Spleen (tissue), 11 donors: ENCODE data around the gene ANKRD33. TPM values are rescaled to one million over a fixed set of nuclear protein-coding genes. Genes with fewer than 3 reads are reported as not detected.

Source experiments
- DNase-seq: peaks from one replicate; pipeline ENCODE4 v3.0.0-alpha.2; 2020
- H3K27ac ChIP-seq, 8 donors: fragments of 200-600 bp; sonication (generic) in 7 of 8; 1 replicate in 4 of 8; 2 replicates in 4 of 8; pipeline versions ENCODE4 v1.5.0 to v1.8.0; 2016 to 2021; ENCODE audit warnings: inconsistent platforms in 4 of 8, mild to moderate bottlenecking in 4 of 8, moderate library complexity in 1 of 8
- H3K27me3 ChIP-seq, 7 donors: fragments of 200-600 bp; sonication (generic) in 6 of 7; replicated peaks in 1 of 7; 1 replicate in 4 of 7; 2 replicates in 3 of 7; pipeline versions ENCODE4 v1.5.0 to v1.8.0; 2016 to 2021; ENCODE audit warnings: inconsistent platforms in 3 of 7, mild to moderate bottlenecking in 1 of 7
- H3K36me3 ChIP-seq, 6 donors: fragments of 200-600 bp; sonication (generic) in 5 of 6; 1 replicate in 4 of 6; 2 replicates in 2 of 6; pipeline versions ENCODE4 v1.5.0 to v1.8.0; 2016 to 2021; ENCODE audit warnings: inconsistent platforms in 2 of 6
- H3K4me1 ChIP-seq, 6 donors: fragments of 200-600 bp; sonication (generic) in 5 of 6; 1 replicate in 3 of 6; 2 replicates in 3 of 6; pipeline versions ENCODE4 v1.5.0 to v1.8.0; 2016 to 2021; ENCODE audit warnings: inconsistent platforms in 3 of 6
- H3K4me3 ChIP-seq, 8 donors: fragments of 200-600 bp; sonication (generic) in 7 of 8; 1 replicate in 4 of 8; 2 replicates in 4 of 8; pipeline versions ENCODE4 v1.5.0 to v1.8.0; 2016 to 2021; ENCODE audit warnings: inconsistent platforms in 4 of 8, mild to moderate bottlenecking in 4 of 8, moderate library complexity in 2 of 8
- H3K9me3 ChIP-seq, 8 donors: fragments of 200-600 bp; sonication (generic) in 7 of 8; 1 replicate in 4 of 8; 2 replicates in 4 of 8; pipeline versions ENCODE4 v1.5.0 to v1.8.0; 2016 to 2021; ENCODE audit warnings: inconsistent platforms in 4 of 8
- POLR2A ChIP-seq, 3 donors: fragments of 450-650 bp; IDR thresholded peaks; one replicate each; pipeline ENCODE4 v1.5.1; 2017; ENCODE audit warnings: antibody characterized with exemption in 3 of 3, mild to moderate bottlenecking in 1 of 3
- POLR2AphosphoS5 ChIP-seq, 3 donors: sonication (generic); formaldehyde crosslinking; IDR thresholded peaks; one replicate each; pipeline ENCODE4 v1.5.1; 2017; ENCODE audit warnings: antibody characterized with exemption in 3 of 3
- WGBS, 5 donors: extraction: QIAGEN DNeasy Blood & Tissue Kit in 3 of 5; methylation state at CpG; one replicate each; pipeline versions ENCODE4 v1.1.5 to v1.1.7; 2013 to 2018; 5-methylcytosine and 5-hydroxymethylcytosine counted together
- intact Hi-C: fragments of 100-400 bp; cut with DNase I; formaldehyde crosslinking; loops from one replicate; pipeline ENCODE4 v1.15.0; 2023; ENCODE audit warnings: low total_unique reads
- polyA plus RNA-seq, 3 donors: library from polyadenylated mRNA; stranded (reverse); fragments of 200-250 nt; gene quantifications; one replicate each; pipeline ENCODE4 v1.2.1, GENCODE V29; 2013
- total RNA-seq, 7 donors: library from RNA; depleted of rRNA in 3 of 7; stranded (reverse); fragments of >200 nt in 3 of 7; fragmentation: NEBNext Ultra II Directional in 4 of 7; extraction: Animal tissue kit (Norgen Biotek cat#: 25700) in 4 of 7; gene quantifications; one replicate each; pipeline versions ENCODE4 v1.1.0 to v1.2.1, GENCODE V29; 2016 to 2021
- TF ChIP-seq, protein P1 (sequence below), 11 experiments: fragments of 200-600 bp in 7 of 11; fragments of 450-650 bp in 4 of 11; sonication (generic) in 4 of 11; IDR thresholded peaks in 8 of 11; conservative IDR thresholded peaks in 3 of 11; 1 replicate in 7 of 11; 2 replicates in 4 of 11; pipeline versions ENCODE4 v1.4.0 to v1.8.0; 2016 to 2021; ENCODE audit warnings: antibody characterized with exemption in 11 of 11, inconsistent platforms in 4 of 11, mild to moderate bottlenecking in 1 of 11
- donor health status: healthy with polysubstance abuse.
- donor health status: DM: no; HTN: no; CAD: no; lungs with moderate emphysema.
- donor health status: DM: no; HTN: no; CAD: no.
- donor health status: Bipolar disorder and iron deficiency.
- donor health status: healthy.
- donor health status: DM: no; HTN: no; CAD: no.
- donor health status: DM: yes; HTN: yes; CAD: no.

Gene ANKRD33
- total and polyA plus RNA-seq, 10 donors = not detected

DNA sequence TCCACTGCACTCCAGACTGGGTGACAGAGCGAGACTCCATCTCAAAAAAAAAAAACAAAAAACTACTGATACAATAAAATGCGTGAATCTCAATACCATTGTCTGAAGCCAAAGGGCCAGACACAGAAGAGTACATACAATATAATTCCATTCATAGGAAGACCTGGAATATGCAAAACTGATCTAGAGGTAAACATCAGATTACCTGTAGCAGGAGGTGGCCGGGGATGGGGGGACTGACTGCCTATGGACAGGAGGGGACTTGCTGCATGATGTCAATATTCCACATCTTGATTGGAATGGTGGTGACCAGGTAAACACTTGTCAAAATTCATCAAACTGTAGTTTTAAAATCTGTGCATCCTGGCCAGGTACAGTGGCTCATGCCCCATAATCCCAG lies 26.9 kb upstream of the ANKRD33 start:
- H3K36me3 ChIP-seq = no peaks in the 10 kb centered on the region
- WGBS, 5 donors = 83 to 95% (median 93%) methylated on average over 3 of the region's 3 CpGs
- peaks cover 0 to 45% (median 15%) of the 10 kb centered on the region in 7 donors for H3K27me3 ChIP-seq
- H3K4me3 ChIP-seq = no peak overlapping the region
- DNase-seq = peak; percentile 20
- intact Hi-C loops = no loop called here
- H3K4me1 ChIP-seq = peaks cover 4 to 21% (median 16%) of the 10 kb centered on the region in 6 donors
- no peaks in the 10 kb centered on the region for H3K9me3 ChIP-seq
- TF ChIP-seq, protein P1, sequence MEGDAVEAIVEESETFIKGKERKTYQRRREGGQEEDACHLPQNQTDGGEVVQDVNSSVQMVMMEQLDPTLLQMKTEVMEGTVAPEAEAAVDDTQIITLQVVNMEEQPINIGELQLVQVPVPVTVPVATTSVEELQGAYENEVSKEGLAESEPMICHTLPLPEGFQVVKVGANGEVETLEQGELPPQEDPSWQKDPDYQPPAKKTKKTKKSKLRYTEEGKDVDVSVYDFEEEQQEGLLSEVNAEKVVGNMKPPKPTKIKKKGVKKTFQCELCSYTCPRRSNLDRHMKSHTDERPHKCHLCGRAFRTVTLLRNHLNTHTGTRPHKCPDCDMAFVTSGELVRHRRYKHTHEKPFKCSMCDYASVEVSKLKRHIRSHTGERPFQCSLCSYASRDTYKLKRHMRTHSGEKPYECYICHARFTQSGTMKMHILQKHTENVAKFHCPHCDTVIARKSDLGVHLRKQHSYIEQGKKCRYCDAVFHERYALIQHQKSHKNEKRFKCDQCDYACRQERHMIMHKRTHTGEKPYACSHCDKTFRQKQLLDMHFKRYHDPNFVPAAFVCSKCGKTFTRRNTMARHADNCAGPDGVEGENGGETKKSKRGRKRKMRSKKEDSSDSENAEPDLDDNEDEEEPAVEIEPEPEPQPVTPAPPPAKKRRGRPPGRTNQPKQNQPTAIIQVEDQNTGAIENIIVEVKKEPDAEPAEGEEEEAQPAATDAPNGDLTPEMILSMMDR (IDR thresholded peaks at IDR 0.05 in 8 of 11, conservative IDR thresholded peaks at IDR 0.05 in 3 of 11) = no peak
- TF ChIP-seq POLR2A (IDR thresholded peaks at IDR 0.05) = no peak
- TF ChIP-seq POLR2AphosphoS5 (IDR thresholded peaks at IDR 0.05) = no peak
- H3K27ac ChIP-seq = no peak overlapping the region

DNA sequence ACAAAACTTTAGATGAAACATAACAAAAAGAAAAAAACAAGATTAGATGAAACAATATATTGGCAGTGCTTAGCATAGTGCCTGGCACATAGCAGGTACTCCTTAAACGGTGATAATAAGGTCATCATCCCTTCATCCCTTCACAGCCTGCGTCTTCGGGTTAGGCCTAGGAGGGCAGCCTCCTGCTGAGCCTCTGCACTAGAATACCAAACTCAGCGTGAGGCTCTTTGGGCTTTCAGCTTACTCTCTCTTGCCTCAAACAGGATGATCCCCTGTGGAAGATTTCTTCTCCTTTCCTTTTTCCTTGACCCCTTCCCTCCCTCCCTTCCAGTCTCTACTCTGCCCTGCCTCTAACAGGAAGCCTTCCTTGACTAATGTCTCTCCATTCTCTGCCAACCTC lies 25.0 kb upstream of the ANKRD33 start:
- Histone ChIP-seq H3K27me3 (peaks cover 0 to 49% (median 15%) of the 10 kb centered on the region in 7 donors), H3K9me3 (no peaks in the 10 kb centered on the region), H3K36me3 (no peaks in the 10 kb centered on the region), H3K4me3 (no peak overlapping the region), H3K27ac (no peak overlapping the region), H3K4me1 (peaks cover 4 to 21% (median 16%) of the 10 kb centered on the region in 6 donors)
- DNase-seq = no peak
- TF ChIP-seq, protein P1 (IDR thresholded peaks at IDR 0.05 in 8 of 11, conservative IDR thresholded peaks at IDR 0.05 in 3 of 11) = no peak
- TF ChIP-seq POLR2A (IDR thresholded peaks at IDR 0.05) = no peak
- intact Hi-C loops = no loop called here
- 76 to 87% (median 81%) methylated on average over 4 of the region's 4 CpGs for WGBS, 5 donors

DNA sequence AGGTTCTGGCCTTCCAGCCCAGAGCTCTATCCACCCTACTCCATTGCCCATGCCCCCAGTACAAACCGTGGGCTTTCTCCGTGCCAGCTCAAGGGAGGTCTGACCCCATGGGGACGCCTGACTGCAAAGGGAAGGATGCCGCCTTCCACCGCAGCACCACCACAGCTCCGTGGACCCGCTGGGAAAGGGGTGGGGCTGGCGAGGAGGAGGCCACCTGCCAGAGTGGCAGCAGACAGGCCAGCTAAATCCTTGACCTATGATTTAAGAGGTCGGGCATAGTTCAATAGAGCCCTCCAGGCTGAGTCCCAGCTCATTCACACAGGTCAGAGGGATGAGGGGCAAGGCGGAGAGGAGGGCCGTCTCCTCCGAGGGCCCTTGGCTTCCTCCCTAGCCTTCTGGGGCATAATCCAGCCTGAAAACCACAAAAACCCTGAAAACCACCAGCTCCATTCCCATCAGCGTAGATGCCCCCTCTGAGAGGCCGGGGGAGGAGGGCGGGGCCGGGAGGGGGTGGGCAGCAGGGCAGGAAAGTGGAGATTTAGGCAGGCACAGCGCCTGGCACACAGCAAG lies 24.5 kb upstream of the ANKRD33 start:
- 7 to 25% (median 13%) methylated on average over 10 to 17 of the region's 17 CpGs for WGBS, 5 donors
- Histone ChIP-seq H3K27me3 (peaks cover 0 to 55% (median 15%) of the 10 kb centered on the region in 7 donors), H3K4me3 (peak overlapping the region in 7 of 8 donors; percentile 9 to 61 (median 22)), H3K4me1 (peaks cover 7 to 25% (median 17%) of the 10 kb centered on the region in 6 donors), H3K27ac (no peak overlapping the region), H3K9me3 (no peaks in the 10 kb centered on the region), H3K36me3 (no peaks in the 10 kb centered on the region)
- intact Hi-C loops = no loop called here
- TF ChIP-seq POLR2A (IDR thresholded peaks at IDR 0.05) (no peak), POLR2AphosphoS5 (IDR thresholded peaks at IDR 0.05) (no peak)
- TF ChIP-seq, protein P1 (IDR thresholded peaks at IDR 0.05 in 8 of 11, conservative IDR thresholded peaks at IDR 0.05 in 3 of 11) = no peak
- DNase-seq = peak; percentile 72

DNA sequence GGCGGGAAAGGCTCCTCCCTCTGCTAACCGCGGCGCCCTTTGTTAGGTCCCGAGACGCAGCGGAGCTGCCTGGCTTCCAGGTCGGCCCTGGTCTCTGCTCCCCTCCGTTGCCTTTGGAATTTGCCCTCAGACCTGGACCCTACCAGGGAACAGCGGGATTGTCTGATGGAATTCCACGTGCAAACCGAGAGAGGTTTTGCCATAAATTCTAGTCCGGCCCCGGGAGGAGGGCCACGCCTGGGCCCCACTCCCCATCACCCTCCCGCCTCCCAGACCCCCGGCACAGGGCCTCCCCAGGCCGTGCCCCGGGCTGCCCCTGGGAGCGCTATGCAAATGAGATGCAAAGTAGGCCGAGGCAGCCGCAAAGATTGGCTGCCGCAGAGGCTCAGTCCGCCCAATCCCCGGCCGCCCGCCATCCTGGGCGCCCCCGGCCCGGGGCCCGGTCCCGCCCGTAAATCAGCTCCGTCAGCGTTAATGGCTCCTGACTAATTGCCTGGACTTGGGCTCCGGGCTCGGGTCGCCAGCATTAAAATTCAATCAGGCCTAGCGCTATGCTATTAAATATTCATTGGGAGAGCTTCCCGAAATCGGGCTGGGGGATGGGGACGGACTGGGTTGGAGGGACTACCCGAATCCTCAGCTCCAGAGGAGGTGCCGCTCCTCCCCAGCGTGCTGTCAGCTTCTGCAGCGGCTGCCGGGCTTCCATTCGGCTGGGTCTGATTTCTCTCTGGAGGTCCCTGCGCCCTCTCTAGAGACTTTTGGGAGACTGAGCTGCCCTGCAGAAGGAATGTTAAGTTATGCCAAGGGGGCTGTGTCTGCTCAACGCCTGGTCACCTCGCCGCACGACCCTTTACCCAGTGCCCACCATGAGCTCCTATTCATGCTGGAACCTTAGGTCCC lies 23.7 kb upstream of the ANKRD33 start:
- 14 to 19% (median 18%) methylated on average over 40 to 53 of the region's 53 CpGs for WGBS, 5 donors
- peak; percentile 69 for DNase-seq
- TF ChIP-seq POLR2A (IDR thresholded peaks at IDR 0.05) (no peak), POLR2AphosphoS5 (IDR thresholded peaks at IDR 0.05) (no peak)
- TF ChIP-seq, protein P1 (IDR thresholded peaks at IDR 0.05 in 8 of 11, conservative IDR thresholded peaks at IDR 0.05 in 3 of 11) = no peak

More for the DNA sequence above, 23.7 kb upstream of the ANKRD33 start:
- Histone ChIP-seq H3K4me3 (peak overlapping the region; percentile 5 to 61 (median 18)), H3K27ac (no peak overlapping the region), H3K4me1 (peaks cover 12 to 33% (median 25%) of the 10 kb centered on the region in 6 donors), H3K36me3 (no peaks in the 10 kb centered on the region), H3K9me3 (no peaks in the 10 kb centered on the region), H3K27me3 (peaks cover 0 to 62% (median 23%) of the 10 kb centered on the region in 7 donors)
- intact Hi-C loops = no loop called here
